Immature natural killer cell (primary cell): ENCODE measurements around the gene EED. TPM values are rescaled to one million over a fixed set of nuclear protein-coding genes. Genes with fewer than 3 reads are reported as not detected.
A peak's percentile ranks its signal among the peaks of the same experiment; 100 is the strongest.

Experiments used
- DNase-seq, 3 donors: peaks; one replicate each; pipeline ENCODE4 v3.0.0; 2022; ENCODE audit warnings: mixed read lengths in 1 of 3
- H3K27ac Mint-ChIP-seq, 6 donors: one replicate each; pipeline ENCODE4 v1.8.0; 2020; ENCODE audit warnings: mixed read lengths in 6 of 6, mild to moderate bottlenecking in 5 of 6, inconsistent platforms in 4 of 6, moderate library complexity in 3 of 6
- H3K27me3 Mint-ChIP-seq, 3 donors: one replicate each; pipeline ENCODE4 v1.8.0; 2020 to 2021; ENCODE audit warnings: low read depth in 3 of 3, mild to moderate bottlenecking in 3 of 3, mixed read lengths in 3 of 3, moderate library complexity in 3 of 3, inconsistent platforms in 1 of 3
- H3K36me3 Mint-ChIP-seq, 3 donors: one replicate each; pipeline ENCODE4 v1.8.0; 2020; ENCODE audit warnings: mixed read lengths in 3 of 3, inconsistent platforms in 2 of 3, mild to moderate bottlenecking in 2 of 3
- H3K4me1 Mint-ChIP-seq, 2 donors: one replicate each; pipeline ENCODE4 v1.8.0; 2020; ENCODE audit warnings: inconsistent platforms in 2 of 2, mild to moderate bottlenecking in 2 of 2, mixed read lengths in 2 of 2, moderate library complexity in 1 of 2
- H3K4me3 Mint-ChIP-seq, 5 donors: one replicate each; pipeline ENCODE4 v1.8.0; 2020; ENCODE audit warnings: mild to moderate bottlenecking in 5 of 5, mixed read lengths in 5 of 5, inconsistent platforms in 3 of 5, moderate library complexity in 3 of 5
- H3K9me3 Mint-ChIP-seq, 6 donors: one replicate each; pipeline ENCODE4 v1.8.0; 2020; ENCODE audit warnings: mild to moderate bottlenecking in 6 of 6, mixed read lengths in 6 of 6, inconsistent platforms in 4 of 6, moderate library complexity in 3 of 6
- polyA plus RNA-seq, 3 donors: library from polyadenylated mRNA; unstranded; fragments of 300-500 nt; fragmentation: Illumina TruSeq; gene quantifications; one replicate each; pipeline ENCODE4 v1.2.3, GENCODE V29; 2021

EED gene
- polyA plus RNA-seq, 3 donors from 2014 or later: 1.6 to 15.6 (median 8.3) TPM

DNA sequence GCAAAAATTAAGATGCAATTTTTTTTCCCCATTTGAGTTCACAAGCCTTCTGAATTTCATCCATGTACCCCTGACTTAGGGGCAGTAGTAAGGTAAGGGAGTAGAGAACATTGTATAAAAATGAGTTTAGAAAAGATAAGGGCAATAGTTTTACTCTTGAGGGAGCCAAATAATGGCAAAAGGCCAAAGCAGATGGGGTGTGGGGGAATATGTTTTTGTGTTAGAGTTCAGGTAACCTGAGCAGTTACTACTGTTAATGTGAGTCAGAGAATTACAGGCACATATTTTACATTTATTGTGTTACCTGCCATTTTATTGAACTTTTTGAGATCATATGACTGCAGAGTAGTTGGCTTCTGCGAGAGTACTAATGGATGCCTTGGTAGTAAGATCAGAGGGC lies 3.1 kb downstream of the EED start:
- Mint-ChIP-seq H3K27me3 (peaks cover 0 to 1% (median 0%) of the 10 kb centered on the region in 3 donors), H3K27ac (peak overlapping the region in 2 of 6 donors; percentile 14 to 49), H3K4me1 (peaks cover 17 to 25% of the 10 kb centered on the region in 2 donors), H3K4me3 (peak overlapping the region in 1 of 5 donors; percentile 57), H3K36me3 (peaks cover 0 to 3% (median 3%) of the 10 kb centered on the region in 3 donors), H3K9me3 (no peaks in the 10 kb centered on the region)
- DNase-seq: no peak

DNA sequence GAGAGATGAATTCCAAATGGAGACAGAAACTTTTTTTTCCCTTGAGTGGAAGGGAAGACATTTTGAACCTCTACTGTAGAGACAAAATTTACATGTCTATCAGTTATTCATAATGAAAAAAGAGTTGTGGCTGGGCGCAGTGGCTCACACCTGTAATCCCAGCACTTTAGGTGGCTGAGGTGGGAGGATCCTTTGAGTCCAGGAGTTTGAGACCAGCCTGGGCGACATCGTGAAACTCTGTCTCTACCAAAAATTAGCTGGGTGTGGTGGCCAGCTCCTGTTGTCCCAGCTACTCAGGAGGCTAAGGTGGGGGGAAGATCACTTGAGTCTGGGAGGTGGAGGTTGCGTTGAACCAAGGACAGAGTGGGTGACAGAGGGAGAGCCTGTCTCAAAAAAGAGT lies 4.1 kb downstream of the EED start:
- Mint-ChIP-seq H3K27ac (peak overlapping the region in 2 of 6 donors; percentile 9 to 63), H3K4me3 (peak overlapping the region in 1 of 5 donors; percentile 86), H3K36me3 (peaks cover 0 to 6% (median 3%) of the 10 kb centered on the region in 3 donors), H3K4me1 (peaks cover 19 to 25% of the 10 kb centered on the region in 2 donors), H3K9me3 (no peaks in the 10 kb centered on the region), H3K27me3 (no peaks in the 10 kb centered on the region)
- no peak for DNase-seq

DNA sequence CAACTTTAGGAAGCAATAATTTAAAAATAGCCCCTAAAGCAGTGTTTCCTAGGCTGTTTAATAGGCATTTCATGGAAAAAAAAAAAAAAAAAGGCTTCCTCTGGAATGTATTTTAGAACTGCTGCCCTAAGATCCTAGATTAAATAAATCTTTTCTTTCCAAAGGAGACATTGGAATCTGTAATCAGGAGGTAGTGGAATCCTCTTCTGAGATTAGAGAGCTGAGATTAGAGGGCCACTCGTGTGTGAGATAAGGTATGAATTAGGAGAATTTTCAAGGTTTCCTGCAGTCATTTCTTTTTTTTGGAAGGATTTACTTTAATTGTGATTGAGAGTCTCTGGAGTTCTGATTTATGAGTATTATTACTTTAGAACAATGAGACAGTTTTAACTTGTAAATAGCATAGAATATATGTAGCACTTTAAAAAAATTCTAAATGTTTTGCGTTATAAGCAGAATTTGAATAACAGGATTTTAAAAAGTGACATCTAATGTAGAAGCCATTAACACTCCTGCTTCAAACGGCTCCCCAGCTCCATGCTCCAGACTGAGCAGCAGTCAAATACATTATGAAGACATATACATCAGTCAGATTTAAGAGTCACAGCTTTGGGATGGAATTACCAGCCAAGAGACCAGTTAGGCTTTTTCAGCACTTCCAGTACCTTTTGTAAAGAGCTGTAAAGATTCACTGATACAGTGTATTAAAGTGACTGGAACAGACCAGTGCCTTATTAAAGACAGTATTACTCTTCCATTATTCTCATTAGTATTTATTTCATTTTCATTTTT lies 5.0 kb downstream of the EED start:
- H3K4me1 Mint-ChIP-seq: peaks cover 19 to 25% of the 10 kb centered on the region in 2 donors
- no peaks in the 10 kb centered on the region for H3K27me3 Mint-ChIP-seq
- no peak for DNase-seq
- peak overlapping the region in 2 of 6 donors; percentile 28 to 88 for H3K27ac Mint-ChIP-seq
- H3K4me3 Mint-ChIP-seq: peak overlapping the region in 1 of 5 donors; percentile 86
- peaks cover 0 to 6% (median 3%) of the 10 kb centered on the region in 3 donors for H3K36me3 Mint-ChIP-seq
- H3K9me3 Mint-ChIP-seq: no peaks in the 10 kb centered on the region

DNA sequence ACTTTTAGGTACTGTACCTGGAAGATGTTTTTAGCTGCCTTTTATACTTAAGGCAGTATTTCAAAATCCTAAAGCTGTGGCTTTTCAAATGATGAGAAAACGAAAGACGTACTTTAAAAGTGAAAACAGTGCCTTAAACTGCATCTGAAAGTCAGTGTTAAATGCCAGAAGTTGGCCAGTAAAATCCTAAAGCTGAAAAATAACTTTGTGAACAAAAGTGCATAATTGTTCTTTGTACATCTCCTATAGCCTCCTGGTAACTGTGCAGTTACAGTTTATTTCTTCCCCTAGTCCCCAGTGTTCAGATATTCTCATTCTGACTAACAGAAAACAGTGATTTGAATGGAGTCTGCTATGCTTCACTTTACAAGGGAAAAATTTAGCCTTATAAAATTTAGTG lies 6.8 kb downstream of the EED start:
- no peak for DNase-seq
- Mint-ChIP-seq H3K4me1 (peaks cover 19 to 26% of the 10 kb centered on the region in 2 donors), H3K27ac (peak overlapping the region in 1 of 6 donors; percentile 40), H3K9me3 (no peaks in the 10 kb centered on the region), H3K4me3 (peak overlapping the region in 1 of 5 donors; percentile 75), H3K27me3 (no peaks in the 10 kb centered on the region), H3K36me3 (peaks cover 0 to 6% (median 3%) of the 10 kb centered on the region in 3 donors)

DNA sequence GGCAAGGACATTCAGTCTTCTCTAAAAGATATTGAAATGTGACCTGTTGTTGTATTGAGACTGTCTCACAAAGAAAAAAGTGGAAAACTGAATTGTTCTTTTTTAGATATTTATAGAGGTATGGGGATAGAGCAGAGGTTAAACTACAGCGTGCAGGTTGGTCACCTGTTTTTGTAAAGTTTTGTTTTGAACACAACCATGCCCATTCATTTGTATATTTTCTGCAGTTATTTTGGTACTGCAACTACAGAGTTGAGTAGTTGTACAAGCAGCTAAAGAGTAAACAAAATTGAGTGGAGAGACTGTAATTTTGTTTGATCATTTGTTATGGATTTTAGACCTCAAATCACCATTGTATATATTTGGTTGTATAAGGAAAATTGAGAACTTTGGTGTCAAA lies 11.3 kb downstream of the EED start:
- Mint-ChIP-seq H3K36me3 (peaks cover 6 to 14% (median 6%) of the 10 kb centered on the region in 3 donors), H3K9me3 (no peaks in the 10 kb centered on the region), H3K27me3 (no peaks in the 10 kb centered on the region), H3K27ac (no peak overlapping the region), H3K4me3 (no peak overlapping the region), H3K4me1 (peaks cover 4 to 19% of the 10 kb centered on the region in 2 donors)
- DNase-seq: no peak

DNA sequence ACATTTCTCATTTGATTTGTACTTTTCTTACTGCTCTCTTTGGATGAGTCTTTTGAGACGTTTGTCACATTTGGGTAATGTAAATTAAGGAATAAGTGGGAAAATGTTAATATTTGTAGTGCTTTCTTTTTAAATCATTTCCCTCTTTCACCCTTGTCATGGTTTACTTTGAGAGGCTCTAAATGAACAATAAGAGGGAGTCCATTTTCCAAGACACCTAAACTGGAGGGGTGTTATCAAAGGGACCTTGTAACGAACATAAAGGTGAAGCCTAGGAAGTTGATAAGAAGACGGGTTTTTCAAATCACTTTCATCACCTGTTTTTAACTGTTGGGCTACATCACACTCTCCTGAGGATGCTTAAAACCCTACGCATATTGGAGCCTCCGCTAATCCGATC lies 12.1 kb downstream of the EED start:
- H3K27me3 Mint-ChIP-seq: no peaks in the 10 kb centered on the region
- H3K4me1 Mint-ChIP-seq: peaks cover 1 to 12% of the 10 kb centered on the region in 2 donors
- no peaks in the 10 kb centered on the region for H3K9me3 Mint-ChIP-seq
- H3K36me3 Mint-ChIP-seq: peaks cover 6 to 14% (median 6%) of the 10 kb centered on the region in 3 donors
- H3K4me3 Mint-ChIP-seq: no peak overlapping the region
- no peak for DNase-seq
- H3K27ac Mint-ChIP-seq: no peak overlapping the region

DNA sequence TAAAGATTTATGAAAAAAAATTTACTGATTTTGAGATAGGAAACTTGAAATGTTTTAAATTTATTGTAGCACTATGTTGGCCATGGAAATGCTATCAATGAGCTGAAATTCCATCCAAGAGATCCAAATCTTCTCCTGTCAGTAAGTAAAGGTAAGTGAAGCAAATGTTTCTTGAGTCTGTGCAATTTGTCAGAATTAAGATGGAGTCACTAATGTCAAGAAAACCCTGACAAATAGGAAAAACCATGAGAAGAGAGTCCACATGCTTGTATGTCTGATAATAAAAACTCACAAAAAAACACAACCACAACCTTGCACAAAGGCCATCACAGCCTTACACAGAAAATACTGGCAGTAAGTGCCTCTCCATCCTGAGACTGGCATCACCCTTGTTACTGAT lies 12.9 kb downstream of the EED start:
- Mint-ChIP-seq H3K27me3 (no peaks in the 10 kb centered on the region), H3K9me3 (no peaks in the 10 kb centered on the region), H3K4me1 (peaks cover 1 to 3% of the 10 kb centered on the region in 2 donors), H3K36me3 (peaks cover 5 to 15% (median 6%) of the 10 kb centered on the region in 3 donors), H3K27ac (peak overlapping the region in 1 of 6 donors; percentile 20), H3K4me3 (no peak overlapping the region)
- no peak for DNase-seq

DNA sequence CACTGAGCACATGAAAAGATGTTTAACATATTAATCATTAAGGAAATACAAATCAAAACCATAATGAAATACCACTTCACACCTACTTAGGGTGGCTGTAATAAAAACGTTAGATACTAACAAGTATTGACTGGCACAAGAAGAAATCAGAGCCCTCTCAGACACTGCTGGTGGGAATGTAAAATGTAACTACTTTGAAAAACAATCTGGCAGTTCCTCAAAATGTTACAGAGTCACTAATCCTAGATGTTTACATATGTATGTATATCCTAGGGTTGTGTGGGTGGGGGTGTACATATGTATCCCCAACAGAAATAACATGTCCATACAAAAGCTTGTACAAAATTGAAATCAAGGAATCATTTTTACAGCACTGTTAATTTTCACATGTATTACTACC lies 15.2 kb downstream of the EED start:
- no peak overlapping the region for H3K27ac Mint-ChIP-seq

DNA sequence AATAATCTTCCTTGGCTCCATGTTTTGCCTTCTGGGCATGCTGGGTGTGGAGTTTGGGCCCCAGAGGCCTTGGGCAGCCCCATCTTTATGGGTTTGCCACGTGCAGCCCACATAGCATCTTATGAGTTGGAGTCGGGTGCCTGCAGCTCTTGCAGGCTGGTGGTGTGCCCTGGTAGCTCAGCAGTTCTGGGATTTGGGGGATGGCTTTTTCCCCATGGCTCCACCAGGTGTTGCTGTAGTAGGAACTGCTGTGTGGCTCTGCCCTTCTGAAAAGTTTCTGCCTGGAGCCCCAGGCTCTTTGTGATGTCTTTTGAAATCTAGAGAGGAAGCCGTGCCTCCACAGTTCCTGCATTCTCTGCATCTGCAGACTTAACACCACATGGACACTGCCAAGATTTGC lies 16.8 kb downstream of the EED start:
- no peak overlapping the region for H3K4me3 Mint-ChIP-seq
- H3K9me3 Mint-ChIP-seq: no peaks in the 10 kb centered on the region
- no peaks in the 10 kb centered on the region for H3K4me1 Mint-ChIP-seq
- no peaks in the 10 kb centered on the region for H3K27me3 Mint-ChIP-seq
- DNase-seq: no peak
- H3K27ac Mint-ChIP-seq: no peak overlapping the region
- peaks cover 6 to 32% (median 12%) of the 10 kb centered on the region in 3 donors for H3K36me3 Mint-ChIP-seq

More for the DNA sequence above, 15.2 kb downstream of the EED start:
- Mint-ChIP-seq H3K36me3 (peaks cover 6 to 29% (median 12%) of the 10 kb centered on the region in 3 donors), H3K4me3 (no peak overlapping the region), H3K4me1 (peaks cover 0 to 1% of the 10 kb centered on the region in 2 donors), H3K27me3 (no peaks in the 10 kb centered on the region), H3K9me3 (no peaks in the 10 kb centered on the region)
- DNase-seq: no peak

DNA sequence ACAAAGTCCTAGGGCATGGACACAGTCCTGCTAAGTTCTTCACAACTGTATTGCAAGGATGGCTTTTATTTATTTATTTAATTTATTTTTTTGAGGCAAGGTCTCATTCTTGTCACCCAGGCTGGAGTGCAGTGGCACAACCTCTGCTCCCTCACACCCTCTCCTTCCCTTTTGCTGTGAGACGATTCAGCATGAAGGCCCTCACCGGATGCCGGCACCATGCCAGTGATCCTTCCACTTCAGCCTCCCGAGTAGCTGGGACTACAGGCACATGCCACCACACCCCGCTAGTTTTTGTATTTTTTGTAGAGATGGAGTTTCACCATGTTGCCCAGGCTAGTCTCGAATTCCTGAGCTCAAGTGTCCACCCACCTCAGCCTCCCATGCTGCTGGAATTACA lies 17.8 kb downstream of the EED start:
- Mint-ChIP-seq H3K4me1 (no peaks in the 10 kb centered on the region), H3K4me3 (no peak overlapping the region), H3K27ac (no peak overlapping the region), H3K9me3 (no peaks in the 10 kb centered on the region), H3K27me3 (no peaks in the 10 kb centered on the region), H3K36me3 (peaks cover 6 to 32% (median 12%) of the 10 kb centered on the region in 3 donors)
- DNase-seq: no peak

DNA sequence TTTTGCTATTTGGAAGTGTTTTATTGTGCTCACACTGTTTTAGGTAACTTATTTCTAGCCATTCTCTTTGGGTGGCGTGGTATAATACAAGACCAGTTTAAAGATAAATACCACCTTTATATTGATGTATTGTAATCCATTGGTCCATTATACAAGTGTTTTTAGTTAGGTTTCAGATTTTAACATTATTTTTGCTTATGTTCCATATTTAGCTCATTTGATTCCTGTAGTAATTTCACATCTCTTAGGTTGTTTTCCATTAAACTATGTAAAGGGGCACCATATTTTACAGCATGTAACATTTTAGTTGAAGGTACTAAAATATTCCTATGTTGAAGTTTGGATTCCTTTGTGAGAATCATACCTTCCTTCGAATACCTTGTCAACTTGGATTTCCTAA lies 20.1 kb downstream of the EED start:
- Mint-ChIP-seq H3K9me3 (no peaks in the 10 kb centered on the region), H3K27me3 (peaks cover 0 to 2% (median 0%) of the 10 kb centered on the region in 3 donors), H3K36me3 (peaks cover 11 to 38% (median 17%) of the 10 kb centered on the region in 3 donors), H3K4me1 (no peaks in the 10 kb centered on the region), H3K27ac (no peak overlapping the region), H3K4me3 (no peak overlapping the region)
- no peak for DNase-seq

DNA sequence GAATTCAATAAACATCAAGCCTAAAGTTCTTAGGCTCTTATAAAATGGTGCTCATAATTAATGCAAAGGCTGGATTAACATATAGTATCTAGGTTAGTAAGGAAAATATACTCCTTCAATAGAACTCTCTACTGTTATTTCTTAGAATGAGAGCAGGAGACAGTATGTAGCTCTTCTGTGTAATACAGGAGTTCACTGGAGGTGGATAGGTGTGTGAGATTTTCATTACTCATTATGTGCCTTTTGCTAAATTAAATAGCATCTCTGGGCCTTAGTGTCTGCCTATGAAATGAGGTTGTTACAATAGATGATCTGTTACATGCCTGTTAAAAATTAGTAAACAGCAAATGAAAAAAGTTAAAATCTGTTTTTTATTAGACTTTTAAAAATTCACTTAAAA lies 20.6 kb downstream of the EED start:
- no peak for DNase-seq
- H3K4me1 Mint-ChIP-seq: no peaks in the 10 kb centered on the region
- H3K27ac Mint-ChIP-seq: no peak overlapping the region
- no peak overlapping the region for H3K4me3 Mint-ChIP-seq
- H3K36me3 Mint-ChIP-seq: peaks cover 16 to 38% (median 22%) of the 10 kb centered on the region in 3 donors
- no peaks in the 10 kb centered on the region for H3K9me3 Mint-ChIP-seq
- peaks cover 0 to 2% (median 0%) of the 10 kb centered on the region in 3 donors for H3K27me3 Mint-ChIP-seq

DNA sequence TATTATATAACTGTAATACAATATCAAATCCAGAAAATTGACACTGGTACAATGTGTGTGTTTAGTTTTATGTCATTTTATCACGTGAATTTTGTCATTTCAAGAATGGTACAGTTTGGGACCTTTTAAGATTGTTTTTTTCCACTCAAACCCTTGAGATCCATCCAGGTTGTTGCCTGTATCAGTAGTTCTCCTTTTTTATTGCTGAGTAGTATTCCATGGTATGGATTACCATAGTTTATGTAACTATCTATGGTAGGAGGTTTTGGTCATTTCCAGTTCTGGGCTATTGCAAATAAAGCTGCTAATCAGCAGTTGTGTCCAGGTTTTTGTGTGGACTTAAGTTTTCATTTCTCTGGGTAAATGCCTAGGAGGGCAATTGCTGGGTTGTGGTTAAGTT lies 25.1 kb downstream of the EED start:
- peaks cover 0 to 2% of the 10 kb centered on the region in 2 donors for H3K4me1 Mint-ChIP-seq
- H3K27me3 Mint-ChIP-seq: peaks cover 0 to 2% (median 0%) of the 10 kb centered on the region in 3 donors
- H3K4me3 Mint-ChIP-seq: no peak overlapping the region
- H3K36me3 Mint-ChIP-seq: peaks cover 19 to 26% (median 24%) of the 10 kb centered on the region in 3 donors
- H3K9me3 Mint-ChIP-seq: no peaks in the 10 kb centered on the region
- no peak for DNase-seq
- peak overlapping the region in 1 of 6 donors; percentile 68 for H3K27ac Mint-ChIP-seq

DNA sequence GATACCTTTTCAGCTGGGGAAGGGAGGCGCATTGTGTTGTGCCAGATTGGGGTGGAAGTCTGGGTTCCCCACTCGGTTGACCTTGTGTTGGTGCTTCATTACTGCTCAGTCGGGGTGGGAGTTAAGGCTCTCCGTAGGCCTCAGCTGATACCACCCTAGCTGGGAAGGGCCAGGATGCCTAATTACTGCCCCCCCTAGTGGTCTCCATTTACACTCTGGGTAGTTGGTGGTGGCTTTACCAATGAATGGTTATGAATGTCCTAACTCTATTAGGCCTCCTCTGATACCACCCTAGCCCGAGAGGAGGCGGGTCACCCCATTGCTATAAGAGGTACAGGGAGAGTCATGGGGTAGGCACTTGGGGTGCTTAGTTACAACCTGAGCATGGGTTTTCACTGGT lies 29.9 kb downstream of the EED start:
- Mint-ChIP-seq H3K4me1 (peaks cover 0 to 2% of the 10 kb centered on the region in 2 donors), H3K4me3 (no peak overlapping the region), H3K27ac (peak overlapping the region in 1 of 6 donors; percentile 40), H3K9me3 (no peaks in the 10 kb centered on the region), H3K27me3 (no peaks in the 10 kb centered on the region), H3K36me3 (peaks cover 18 to 33% (median 31%) of the 10 kb centered on the region in 3 donors)
- peak in 1 of 3 donors; percentile 6 for DNase-seq
